ENCODE data around the gene PCNX1. TPM values are rescaled to one million over a fixed set of nuclear protein-coding genes. Genes with fewer than 3 reads are reported as not detected.
"Not testable (repeated sequence)": the region's sequence is repeated elsewhere in the genome, so short reads cannot be mapped to it uniquely, and the experiment has no call there.

The PCNX1 gene
- total RNA-seq, 1 experiment from 2014 or later, result 44.8 TPM

DNA sequence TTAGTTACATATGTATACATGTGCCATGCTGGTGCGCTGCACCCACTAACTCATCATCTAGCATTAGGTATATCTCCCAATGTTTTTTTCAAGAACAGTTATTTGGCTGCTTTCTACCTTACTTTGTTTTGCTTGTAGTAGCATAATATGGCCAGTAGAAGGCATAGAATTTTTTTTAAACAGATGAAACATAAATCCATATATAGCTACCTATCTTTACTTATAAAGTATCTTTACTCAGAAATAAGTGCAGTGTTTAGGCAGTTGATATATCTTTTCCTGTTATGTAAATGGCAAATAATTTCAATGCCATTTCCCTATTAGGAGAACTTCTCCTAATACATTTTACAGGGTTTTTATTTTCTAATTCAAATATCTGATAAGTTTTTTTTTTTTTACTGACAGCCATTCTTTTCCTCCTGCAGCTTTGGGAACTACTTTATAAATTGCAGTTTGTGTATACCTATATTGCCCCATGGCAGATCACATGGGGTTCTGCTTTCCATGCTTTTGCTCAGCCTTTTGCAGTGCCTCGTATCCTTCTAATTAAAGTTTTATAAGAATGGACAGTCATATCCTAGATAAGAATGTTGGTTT is 143.1 kb downstream of the PCNX1 start:
- DNase-seq (ENCODE audit: low spot score), result no peak
- in situ Hi-C loops (cut with HindIII; ENCODE audit: low sequenced_read_pairs), result no loop called here

- DNase-seq (ENCODE audit: low spot score), result no peak
- in situ Hi-C loops (cut with HindIII; ENCODE audit: low sequenced_read_pairs), result no loop called here
Observed at GRCh38 chr14:71054706-71055105, 147.4 kb downstream of the PCNX1 start.

GRCh38 chr14:71056168-71056567 is 148.9 kb downstream of the PCNX1 start:
- in situ Hi-C loops (cut with HindIII; ENCODE audit: low sequenced_read_pairs), result no loop called here
- no peak for DNase-seq (ENCODE audit: low spot score)

DNA sequence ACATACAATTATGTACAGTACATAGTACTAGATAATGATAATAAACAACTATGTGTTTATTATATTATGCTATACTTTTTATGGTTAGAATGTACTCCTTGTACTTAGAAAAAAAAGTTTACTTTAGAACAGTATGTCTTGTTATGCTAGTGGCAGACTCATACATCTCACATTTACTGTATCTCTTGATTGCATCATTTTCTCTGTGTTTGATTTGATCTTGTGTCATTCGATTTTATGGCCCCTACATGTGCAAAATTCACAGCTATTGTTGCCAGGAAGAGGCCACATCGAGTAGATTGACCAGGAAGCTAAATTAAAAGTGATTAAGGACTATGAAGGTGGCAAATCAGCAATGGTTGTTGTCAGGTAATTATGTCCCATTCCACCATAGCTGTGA is 153.0 kb downstream of the PCNX1 start:
- no peak for DNase-seq (ENCODE audit: low spot score)
- in situ Hi-C loops (cut with HindIII; ENCODE audit: low sequenced_read_pairs), result no loop called here

- DNase-seq (ENCODE audit: low spot score), result no peak
- in situ Hi-C loops (cut with HindIII; ENCODE audit: low sequenced_read_pairs), result no loop called here
Observed at GRCh38 chr14:71060825-71061455, 153.7 kb downstream of the PCNX1 start.

GRCh38 chr14:71061458-71061857 is 154.2 kb downstream of the PCNX1 start:
- in situ Hi-C loops (cut with HindIII; ENCODE audit: low sequenced_read_pairs), result no loop called here
- no peak for DNase-seq (ENCODE audit: low spot score)

- in situ Hi-C loops (cut with HindIII; ENCODE audit: low sequenced_read_pairs), result no loop called here
- no peak for DNase-seq (ENCODE audit: low spot score)
Observed at GRCh38 chr14:71062581-71063303, 155.5 kb downstream of the PCNX1 start.

- in situ Hi-C loops (cut with HindIII; ENCODE audit: low sequenced_read_pairs), result no loop called here
- DNase-seq (ENCODE audit: low spot score), result no peak
Observed at GRCh38 chr14:71063351-71063750, 156.1 kb downstream of the PCNX1 start.

DNA sequence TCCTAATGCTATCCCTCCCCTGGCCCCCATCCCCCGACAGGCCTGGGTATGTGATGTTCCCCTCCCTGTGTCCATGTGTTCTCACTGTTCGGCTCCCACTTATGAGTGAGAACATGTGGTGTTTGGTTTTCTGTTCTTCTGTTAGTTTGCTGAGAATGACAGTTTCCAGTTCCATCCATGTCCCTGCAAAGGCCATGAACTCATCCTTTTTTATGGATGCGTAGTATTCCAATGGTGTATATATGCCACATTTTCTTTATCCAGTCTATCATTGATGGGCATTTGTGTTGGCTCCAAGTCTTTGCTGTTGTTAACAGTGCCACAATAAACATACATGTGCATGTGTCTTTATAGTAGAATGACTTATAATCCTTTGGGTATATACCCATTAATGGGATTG is 157.5 kb downstream of the PCNX1 start:
- in situ Hi-C loops (cut with HindIII; ENCODE audit: low sequenced_read_pairs), result not testable (repeated sequence)

GRCh38 chr14:71070169-71070568 is 162.9 kb downstream of the PCNX1 start:
- no peak for DNase-seq (ENCODE audit: low spot score)
- in situ Hi-C loops (cut with HindIII; ENCODE audit: low sequenced_read_pairs), result no loop called here

More for the DNA sequence above, 157.5 kb downstream of the PCNX1 start:
- DNase-seq (ENCODE audit: low spot score), result not testable (repeated sequence)

DNA sequence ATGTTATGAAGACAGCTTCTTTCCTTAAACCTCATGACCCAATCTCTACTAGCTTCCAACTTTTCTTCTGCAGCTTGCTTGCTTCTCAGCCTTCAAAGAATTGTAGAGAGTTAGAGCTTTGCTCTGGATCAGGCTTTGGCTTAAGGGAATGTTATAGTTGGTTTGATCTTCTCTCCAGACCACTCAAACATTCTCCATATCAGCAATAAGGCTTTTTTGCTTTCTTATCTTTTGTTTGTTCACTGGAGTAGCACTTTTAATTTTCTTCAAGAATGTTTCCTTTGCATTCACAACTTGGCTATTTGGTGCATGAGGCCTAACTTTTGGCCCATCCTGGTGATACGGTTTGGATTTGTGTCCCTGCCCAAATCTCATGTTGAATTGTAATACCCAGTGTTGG is 163.8 kb downstream of the PCNX1 start:
- DNase-seq (ENCODE audit: low spot score), result no peak
- in situ Hi-C loops (cut with HindIII; ENCODE audit: low sequenced_read_pairs), result no loop called here

DNA sequence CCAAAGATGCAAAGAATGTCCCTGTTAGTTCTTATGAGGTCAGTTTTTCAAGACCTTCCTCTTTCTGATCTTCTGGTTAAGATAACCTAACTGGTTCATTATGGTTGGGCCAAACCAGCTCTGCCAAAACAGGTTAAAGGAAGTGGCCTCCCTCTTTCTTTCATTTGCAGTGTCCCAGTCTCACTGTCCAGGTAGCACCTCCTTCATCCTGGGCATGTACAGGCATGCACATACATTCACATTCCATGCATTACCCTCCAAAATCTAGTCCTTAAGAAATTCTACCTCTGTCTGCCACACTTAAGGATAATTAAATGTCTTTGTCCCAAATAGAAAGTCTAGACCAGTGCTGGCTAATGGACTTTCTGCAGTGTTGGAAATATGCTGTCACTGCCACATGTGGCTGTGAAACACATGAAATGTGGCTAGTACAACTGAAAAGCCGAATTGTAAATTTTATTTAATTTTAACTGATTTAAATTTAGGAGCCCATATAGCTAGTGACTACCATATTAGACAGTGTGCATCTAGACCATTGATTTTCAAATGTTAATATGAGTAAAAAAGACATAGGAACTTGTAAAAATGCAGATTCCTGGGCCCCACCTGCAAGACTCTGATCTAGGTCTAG is 169.3 kb downstream of the PCNX1 start:
- in situ Hi-C loops (cut with HindIII; ENCODE audit: low sequenced_read_pairs), result no loop called here
- DNase-seq (ENCODE audit: low spot score), result no peak

DNA sequence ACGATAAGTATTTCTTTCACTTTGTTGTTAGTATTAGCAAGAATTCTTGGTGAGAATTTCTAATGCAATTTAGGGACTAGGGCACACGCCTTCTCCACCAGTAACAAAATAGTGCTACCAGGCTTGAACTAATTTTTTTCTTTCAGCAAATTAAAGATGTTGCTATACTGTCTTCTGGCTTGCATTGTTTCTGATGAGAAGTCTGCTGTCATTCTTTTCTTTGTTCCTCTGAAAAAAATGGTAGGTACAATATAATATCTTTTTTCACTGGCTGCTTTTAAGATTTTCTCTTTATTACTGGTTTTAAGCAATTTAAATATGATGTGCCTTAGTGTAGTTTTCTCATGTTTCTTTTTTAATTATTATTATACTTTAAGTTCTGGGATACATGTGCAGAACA is 171.2 kb downstream of the PCNX1 start:
- in situ Hi-C loops (cut with HindIII; ENCODE audit: low sequenced_read_pairs), result no loop called here
- no peak for DNase-seq (ENCODE audit: low spot score)

DNA sequence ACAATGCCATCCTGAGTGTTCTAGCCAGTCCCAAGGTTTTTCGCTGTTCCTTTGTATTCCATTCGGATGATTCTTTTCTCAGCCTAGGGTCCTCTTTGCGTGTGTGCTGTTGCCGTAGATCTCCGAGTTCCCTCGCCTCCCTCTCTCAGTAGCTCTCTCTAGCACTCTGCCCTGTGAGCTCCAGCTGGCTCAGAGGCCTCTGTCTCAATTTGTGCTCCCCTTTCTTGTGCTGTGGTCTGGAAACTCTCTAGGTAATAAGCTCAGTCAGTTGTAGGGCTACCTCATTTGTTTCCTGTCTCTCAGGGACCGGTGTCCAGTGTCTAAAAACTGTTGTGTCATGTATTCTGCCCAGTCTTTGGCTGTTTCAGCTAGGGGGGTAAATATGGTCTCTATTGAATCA is 179.3 kb downstream of the PCNX1 start:
- in situ Hi-C loops (cut with HindIII; ENCODE audit: low sequenced_read_pairs), result no loop called here

DNA sequence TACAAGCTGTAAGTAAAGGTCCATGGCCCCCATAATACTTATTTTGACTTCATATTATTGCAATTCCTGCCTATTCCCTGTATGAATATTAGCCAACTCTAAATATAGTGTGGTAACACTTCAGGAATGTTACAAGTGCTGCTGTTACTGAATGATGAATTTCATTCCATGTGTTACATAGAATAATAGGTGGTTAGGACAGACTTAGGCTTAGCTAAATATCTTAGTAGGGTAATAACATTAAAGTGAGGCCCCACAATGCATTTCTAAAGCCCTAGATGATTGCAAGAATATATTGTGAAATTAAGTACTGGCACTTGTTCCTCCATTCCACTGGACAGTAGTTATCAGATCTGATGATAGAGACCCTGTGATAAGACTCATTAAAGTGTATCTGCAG is 182.7 kb downstream of the PCNX1 start:
- in situ Hi-C loops (cut with HindIII; ENCODE audit: low sequenced_read_pairs), result no loop called here
- no peak for DNase-seq (ENCODE audit: low spot score)

More for the DNA sequence above, 179.3 kb downstream of the PCNX1 start:
- no peak for DNase-seq (ENCODE audit: low spot score)

- in situ Hi-C loops (cut with HindIII; ENCODE audit: low sequenced_read_pairs), result no loop called here
- no peak for DNase-seq (ENCODE audit: low spot score)
Observed at GRCh38 chr14:71094722-71095121, 187.5 kb downstream of the PCNX1 start.

DNA sequence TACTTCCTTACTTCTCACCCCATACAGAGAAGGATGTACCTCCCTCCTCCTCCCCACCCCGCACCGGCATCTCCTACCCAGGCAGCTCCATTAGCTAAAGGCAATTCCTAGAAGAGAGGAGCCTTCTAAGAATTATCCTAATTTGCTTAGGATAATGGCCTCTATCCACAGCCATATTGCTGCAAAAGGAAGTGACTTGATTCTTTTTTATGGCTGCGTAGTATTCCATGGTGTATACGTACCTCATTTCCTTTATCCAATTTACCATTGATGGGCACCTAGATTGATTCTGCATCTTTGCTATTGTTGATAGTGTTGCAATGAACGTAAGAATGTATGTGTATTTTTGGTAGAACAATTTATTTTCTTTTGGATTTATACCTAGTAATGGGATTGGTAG is 189.7 kb downstream of the PCNX1 start:
- in situ Hi-C loops (cut with HindIII; ENCODE audit: low sequenced_read_pairs), result no loop called here
- DNase-seq (ENCODE audit: low spot score), result no peak

DNA sequence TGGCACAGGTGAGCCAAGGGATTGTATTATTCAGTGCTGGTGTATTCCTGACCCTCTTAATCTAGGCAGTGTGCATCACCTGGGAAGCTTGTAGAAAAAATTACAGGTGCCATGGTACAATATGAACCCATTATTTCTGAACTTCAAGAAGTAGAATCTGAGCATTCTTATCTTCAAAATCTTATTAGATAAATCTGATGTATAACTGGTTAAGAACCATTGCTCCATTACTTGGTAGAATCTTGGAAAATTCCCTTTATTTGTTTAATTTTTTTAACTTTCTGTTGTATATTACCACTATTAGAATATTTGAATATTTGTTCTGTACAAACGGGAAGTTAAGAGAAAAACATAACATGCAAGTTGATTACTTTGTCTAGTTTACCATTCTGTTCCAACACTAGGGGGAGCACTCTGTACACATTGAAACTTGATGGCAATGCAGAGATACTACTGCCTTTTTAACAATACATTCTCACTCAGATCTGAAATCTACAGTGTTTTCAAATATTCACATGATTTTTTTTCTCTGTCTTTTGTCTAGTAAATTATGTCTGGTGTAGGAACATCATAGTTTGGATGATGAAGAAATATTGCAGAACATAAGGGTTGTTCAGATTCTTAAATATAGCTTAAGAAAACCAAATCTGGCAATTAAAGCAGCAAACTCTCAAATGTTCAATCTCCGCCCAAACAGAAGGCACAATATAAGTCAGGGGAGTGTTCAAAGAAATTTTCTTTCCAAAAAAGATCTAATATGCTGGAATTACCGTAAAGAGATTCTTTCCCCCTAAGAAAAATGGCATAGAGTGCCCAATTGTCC is 196.6 kb downstream of the PCNX1 start:
- in situ Hi-C loops (cut with HindIII; ENCODE audit: low sequenced_read_pairs), result no loop called here
- peak; percentile 70 for DNase-seq (ENCODE audit: low spot score)

DNA sequence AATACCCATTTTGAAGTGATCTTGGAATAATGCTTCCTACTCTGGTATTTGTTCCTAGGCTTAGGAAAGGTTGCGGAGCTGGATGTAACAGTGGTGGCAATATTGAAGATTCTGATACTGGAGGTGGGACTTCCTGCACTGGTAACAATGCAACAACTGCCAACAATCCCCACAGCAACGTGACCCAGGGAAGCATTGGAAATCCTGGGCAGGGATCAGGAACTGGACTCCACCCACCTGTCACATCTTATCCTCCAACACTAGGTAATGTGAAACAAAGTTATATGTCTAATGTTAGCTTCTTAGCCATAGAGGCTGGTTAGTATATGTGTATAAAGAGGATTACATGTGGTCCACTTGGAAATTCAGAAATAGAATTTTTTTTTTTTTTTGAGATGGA is 197.9 kb downstream of the PCNX1 start:
- in situ Hi-C loops (cut with HindIII; ENCODE audit: low sequenced_read_pairs), result no loop called here
- no peak for DNase-seq (ENCODE audit: low spot score)
